ENCODE results near the gene AHSA1. TPM values are rescaled to one million over a fixed set of nuclear protein-coding genes. Genes with fewer than 3 reads are reported as not detected.

AHSA1 gene
- total RNA-seq, 1 experiment from 2014 or later, result 190 TPM

DNA sequence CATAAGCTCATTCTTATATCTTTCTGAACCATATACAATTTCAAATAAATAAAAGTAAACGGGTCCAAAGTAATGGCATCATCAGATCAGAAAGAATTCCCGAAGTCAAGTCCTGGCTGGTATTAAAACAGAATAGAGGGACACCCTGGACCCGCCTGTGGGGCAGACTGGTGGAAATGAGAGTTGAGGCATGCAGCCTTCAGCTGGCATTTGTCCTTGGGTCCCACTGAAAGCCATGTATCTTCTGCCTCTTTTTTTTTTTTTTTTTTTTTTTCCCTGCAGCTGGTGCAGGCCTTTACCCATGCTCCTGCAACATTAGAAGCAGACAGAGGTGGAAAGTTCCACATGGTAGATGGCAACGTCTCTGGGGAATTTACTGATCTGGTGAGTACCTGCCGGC lies 9.9 kb downstream of the AHSA1 start:
- no peaks in the 10 kb centered on the region for H4K20me1 ChIP-seq (ENCODE audit: control insufficient read depth, insufficient read depth, insufficient read length)
- Mint-ChIP-seq H3K27ac (no peak overlapping the region), H3K4me3 (no peak overlapping the region), H3K9me3 (no peaks in the 10 kb centered on the region), H3K4me1 (peaks cover 12 to 16% of the 10 kb centered on the region in 2 experiments), H3K27me3 (ENCODE audit: low read depth) (no peaks in the 10 kb centered on the region; the same call in 1 of the 2 replicates), H3K36me3 (ENCODE audit: insufficient read depth in 1 of 3, low read depth in 3 of 3) (peaks cover 40 to 65% (median 53%) of the 10 kb centered on the region in 3 experiments)
- no peak overlapping the region for H2BK15ac ChIP-seq (ENCODE audit: low read depth, low read length)
- no peak overlapping the region for H3K14ac ChIP-seq (ENCODE audit: insufficient read depth, low read length)
- no peak overlapping the region for H4K5ac ChIP-seq (ENCODE audit: insufficient read length, low read depth, low read length)
- no peak overlapping the region for H3T11ph ChIP-seq (ENCODE audit: low read length)
- H3K27ac ChIP-seq (ENCODE audit: insufficient read length, low read depth, low read length), result no peak overlapping the region
- no peak overlapping the region for H3K56ac ChIP-seq (ENCODE audit: insufficient read length, low read depth, low read length)
- H2AK5ac ChIP-seq (ENCODE audit: insufficient read length, low read length), result no peak overlapping the region
- WGBS (ENCODE audit: extremely low coverage, insufficient read length, low lambda C conversion rate), result no CpG with 5 or more reads among the region's 5 CpGs
- H3K9ac ChIP-seq (ENCODE audit: extremely low read depth, insufficient read length, low read length), result no peak overlapping the region
- no peak overlapping the region for H3K4me2 ChIP-seq (ENCODE audit: insufficient read depth, insufficient read length, low read length)
- no peak for TF ChIP-seq CTCF (conservative IDR thresholded peaks at IDR 0.05)
- H3K4me1 ChIP-seq (ENCODE audit: insufficient read depth, low read length), result peaks cover 8% of the 10 kb centered on the region; the same call in 1 of the 2 replicates
- no peak overlapping the region for H4K91ac ChIP-seq (ENCODE audit: insufficient read length, low read depth, low read length)
- H3K23ac ChIP-seq (ENCODE audit: insufficient read length, low read depth, low read length), result no peak overlapping the region
- no peaks in the 10 kb centered on the region for H3K23me2 ChIP-seq (ENCODE audit: insufficient read length, low read depth, low read length, poor library complexity, severe bottlenecking)
- no peak overlapping the region for H2BK12ac ChIP-seq (ENCODE audit: insufficient read length, low read depth, low read length)
- DNase-seq, result no peak
- H3K9me3 ChIP-seq (ENCODE audit: control insufficient read depth, low read depth, low read length), result no peaks in the 10 kb centered on the region
- no peaks in the 10 kb centered on the region for H3K79me2 ChIP-seq (ENCODE audit: insufficient read depth, low read length)
- no peak overlapping the region for H2BK20ac ChIP-seq (ENCODE audit: low read depth, low read length, poor library complexity, severe bottlenecking)
- no peaks in the 10 kb centered on the region for H3K27me3 ChIP-seq (ENCODE audit: insufficient read depth, low read length)
- no peak overlapping the region for H2AFZ ChIP-seq (ENCODE audit: low read length)
- H4K8ac ChIP-seq (replicated peaks; ENCODE audit: insufficient read length, low read depth, low read length), result no peak overlapping the region
- H2BK5ac ChIP-seq (ENCODE audit: insufficient read length, low read length), result no peak overlapping the region
- H3K4ac ChIP-seq (ENCODE audit: low read depth, low read length), result no peak overlapping the region
- no peak overlapping the region for H2BK120ac ChIP-seq (ENCODE audit: low read depth, low read length, poor library complexity, severe bottlenecking)
- no peaks in the 10 kb centered on the region for H3K79me1 ChIP-seq (ENCODE audit: insufficient read depth, low read depth, low read length, poor library complexity, severe bottlenecking)
- H3K18ac ChIP-seq (ENCODE audit: insufficient read length, low read depth, low read length), result no peak overlapping the region
